ENCODE results near the gene IKZF4. TPM values are rescaled to one million over a fixed set of nuclear protein-coding genes. Genes with fewer than 3 reads are reported as not detected.
"Not testable (repeated sequence)": the region's sequence is repeated elsewhere in the genome, so short reads cannot be mapped to it uniquely, and the experiment has no call there.

Gene IKZF4
- total RNA-seq, 1 donor: 1.3 TPM

DNA sequence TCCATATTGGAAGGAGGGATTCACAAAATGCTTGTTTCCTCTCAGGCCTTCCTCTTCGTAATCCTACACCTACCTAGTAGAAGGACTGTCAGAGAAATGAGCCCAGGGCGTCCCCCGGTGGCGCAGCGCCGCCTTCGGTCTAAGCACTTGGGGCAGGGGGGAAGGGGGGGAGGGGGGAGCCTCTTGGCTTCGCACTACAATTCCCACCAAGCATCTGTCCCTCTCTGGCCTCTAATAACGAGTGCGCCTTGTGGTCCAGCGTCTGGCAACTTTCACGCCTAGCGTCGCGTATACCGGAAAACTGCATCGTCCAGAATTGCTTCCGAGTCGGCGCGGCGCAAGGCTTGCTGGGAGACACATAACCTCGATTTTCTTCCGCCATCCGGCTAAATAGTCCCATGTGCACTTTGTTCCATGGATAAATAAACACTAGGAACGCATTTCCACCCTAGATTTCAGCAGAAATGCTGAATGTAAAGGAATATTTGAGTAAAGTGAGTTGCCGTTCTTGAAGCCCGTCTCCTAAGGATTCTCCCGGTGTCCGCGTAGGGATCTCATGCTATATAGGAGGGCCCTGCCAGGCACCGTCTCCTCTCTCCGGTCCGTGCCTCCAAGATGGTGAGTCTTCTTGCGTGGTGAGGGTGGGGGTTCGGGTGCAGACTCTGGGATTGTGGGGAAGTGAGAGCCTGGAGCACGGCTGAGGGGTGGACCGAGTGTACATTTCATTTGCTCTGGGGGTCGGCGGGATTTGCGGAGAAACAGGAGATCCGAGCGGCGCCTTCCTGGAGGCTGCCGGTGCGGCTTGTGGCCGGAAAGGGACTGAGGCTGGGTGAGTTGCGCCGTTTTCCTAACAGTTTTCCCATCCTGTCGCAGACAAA is 20.9 kb downstream of the IKZF4 start, which contains the start of gene RPS26:
RPS26 (plus strand) TSS at position 367 of the 878 bp plus-strand sequence; CDS start at position 616, 249 bp downstream.
- H3K4me3 ChIP-seq (ENCODE audit: low read length): peak within 1 kb of the TSS; percentile 66
- H3K9me3 ChIP-seq (ENCODE audit: low read depth, low read length): no peaks in the 10 kb centered on the region
- H3K4me1 ChIP-seq (ENCODE audit: insufficient read depth, low read length): peaks cover 21% of the 10 kb centered on the region
- no peaks in the 10 kb centered on the region for H3K27me3 ChIP-seq (ENCODE audit: insufficient read depth, low read length)

DNA sequence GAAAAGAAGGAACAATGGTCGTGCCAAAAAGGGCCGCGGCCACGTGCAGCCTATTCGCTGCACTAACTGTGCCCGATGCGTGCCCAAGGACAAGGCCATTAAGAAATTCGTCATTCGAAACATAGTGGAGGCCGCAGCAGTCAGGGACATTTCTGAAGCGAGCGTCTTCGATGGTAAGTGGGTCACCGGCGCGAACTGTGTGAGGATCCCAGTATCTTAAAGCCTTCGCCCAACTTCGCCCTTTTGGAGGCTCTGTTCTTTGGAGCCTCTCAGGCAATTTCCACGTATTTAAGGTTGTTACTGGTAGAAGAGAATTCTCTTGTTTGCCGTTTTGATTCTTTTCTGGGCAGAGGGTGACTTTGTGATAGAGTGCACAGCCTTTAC is 21.6 kb downstream of the IKZF4 start:
- H3K27me3 ChIP-seq (ENCODE audit: insufficient read depth, low read length); H3K9me3 ChIP-seq (ENCODE audit: low read depth, low read length): not testable (repeated sequence)
- Histone ChIP-seq H3K4me1 (ENCODE audit: insufficient read depth, low read length) (peaks cover 21% of the 10 kb centered on the region), H3K4me3 (ENCODE audit: low read length) (peak overlapping the region; percentile 66)

DNA sequence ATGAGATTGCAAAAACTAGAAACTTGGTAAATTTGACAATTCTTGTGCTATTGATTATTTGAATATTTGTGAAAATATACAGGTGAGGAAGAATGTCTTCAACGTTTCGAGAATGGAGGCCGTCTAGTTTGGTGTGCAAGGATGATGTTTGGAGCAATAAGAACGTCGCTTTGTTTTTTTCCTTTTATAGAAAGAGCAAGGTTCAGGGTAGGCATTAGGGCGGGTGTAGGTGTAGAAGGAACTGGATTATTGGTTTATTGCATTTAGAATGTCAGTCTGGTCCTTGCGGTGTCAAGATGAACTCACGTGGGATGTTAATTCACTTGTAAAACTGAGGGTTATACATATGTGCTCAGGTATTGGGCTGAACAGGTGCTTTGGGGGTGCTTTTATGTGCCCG is 22.0 kb downstream of the IKZF4 start:
- peak overlapping the region; percentile 66 for H3K4me3 ChIP-seq (ENCODE audit: low read length)
- no peaks in the 10 kb centered on the region for H3K9me3 ChIP-seq (ENCODE audit: low read depth, low read length)
- peaks cover 21% of the 10 kb centered on the region for H3K4me1 ChIP-seq (ENCODE audit: insufficient read depth, low read length)
- no peaks in the 10 kb centered on the region for H3K27me3 ChIP-seq (ENCODE audit: insufficient read depth, low read length)

DNA sequence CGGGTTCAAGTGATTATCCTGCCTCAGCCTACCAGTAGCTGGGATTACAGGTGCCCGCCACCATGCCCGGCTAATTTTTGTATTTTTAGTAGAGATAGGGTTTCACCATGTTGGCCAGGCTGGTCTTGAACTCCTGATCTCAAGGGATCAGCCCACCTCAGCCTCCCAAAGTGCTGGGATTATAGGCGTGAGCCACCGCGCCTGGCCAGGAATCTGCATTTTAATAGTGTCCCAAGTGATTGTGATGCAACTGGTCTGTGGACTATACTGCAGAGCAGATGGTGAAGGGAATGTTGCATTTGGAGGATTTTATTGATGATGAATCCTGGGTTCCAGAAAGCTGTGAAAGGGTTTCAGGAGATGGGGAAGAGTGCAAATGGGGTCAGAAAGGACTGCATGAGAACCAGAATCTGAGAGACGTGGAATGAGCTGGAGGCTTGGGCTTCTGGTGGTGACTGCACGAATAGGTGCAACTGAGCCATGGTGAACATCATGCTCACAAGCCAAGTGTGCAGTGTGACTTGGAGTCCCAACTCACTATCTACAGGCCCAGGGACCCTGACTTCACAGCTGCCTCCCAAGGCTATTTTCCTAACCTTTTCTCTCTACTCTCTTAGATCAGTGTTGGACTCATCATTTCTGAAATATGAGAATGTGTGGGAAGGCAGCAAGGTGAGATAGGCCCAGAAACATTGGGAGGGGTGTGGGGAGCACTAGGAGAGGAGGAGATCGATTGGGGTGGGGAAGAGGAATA is 25.4 kb downstream of the IKZF4 start:
- Histone ChIP-seq H3K4me1 (ENCODE audit: insufficient read depth, low read length) (peaks cover 17% of the 10 kb centered on the region), H3K27me3 (ENCODE audit: insufficient read depth, low read length) (no peaks in the 10 kb centered on the region), H3K4me3 (ENCODE audit: low read length) (no peak overlapping the region), H3K9me3 (ENCODE audit: low read depth, low read length) (no peaks in the 10 kb centered on the region)

DNA sequence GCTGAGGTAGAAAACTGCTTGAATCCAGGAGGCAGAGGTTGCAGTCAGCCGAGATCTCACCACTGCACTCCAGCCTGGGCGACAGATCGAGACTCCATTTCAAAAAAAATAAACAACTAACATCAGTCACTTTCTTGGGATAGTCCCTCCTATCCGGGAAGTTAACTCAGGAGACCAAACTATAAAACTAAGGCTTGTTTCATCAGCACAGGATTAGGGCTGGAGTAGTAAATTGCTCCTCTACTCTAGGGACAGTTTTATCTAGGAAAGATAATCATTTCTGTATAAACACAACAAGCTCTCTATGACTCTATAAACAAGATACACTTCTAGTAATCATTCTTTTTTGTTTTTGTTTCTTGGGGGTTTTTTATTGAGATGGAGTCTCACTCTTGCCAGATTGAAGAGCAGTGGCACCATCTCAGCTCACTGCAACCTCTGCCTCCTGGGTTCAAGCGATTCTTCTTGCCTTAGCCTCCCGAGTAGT is 32.6 kb downstream of the IKZF4 start:
- no peaks in the 10 kb centered on the region for H3K9me3 ChIP-seq (ENCODE audit: low read depth, low read length)
- no peaks in the 10 kb centered on the region for H3K27me3 ChIP-seq (ENCODE audit: insufficient read depth, low read length)
- no peak overlapping the region for H3K4me3 ChIP-seq (ENCODE audit: low read length)
- H3K4me1 ChIP-seq (ENCODE audit: insufficient read depth, low read length): no peaks in the 10 kb centered on the region

DNA sequence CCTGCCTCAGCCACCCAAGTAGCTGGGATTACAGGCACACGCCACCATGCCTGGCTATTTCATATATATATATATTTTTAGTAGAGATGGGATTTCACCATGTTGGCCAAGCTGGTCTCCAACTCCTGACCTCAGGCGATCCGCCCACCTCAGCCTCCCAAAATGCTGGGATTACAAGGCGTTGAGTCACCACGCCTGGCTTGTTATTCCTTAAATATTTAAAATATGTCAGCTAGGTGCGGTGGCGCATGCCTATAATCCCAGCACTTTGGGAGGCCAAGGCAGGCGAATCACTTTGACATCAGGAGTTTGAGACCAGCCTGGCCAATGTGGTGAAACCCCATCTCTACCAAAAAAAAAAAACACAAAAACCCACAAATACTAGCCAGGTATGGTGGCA is 39.1 kb downstream of the IKZF4 start:
- not testable (repeated sequence) for H3K27me3 ChIP-seq (ENCODE audit: insufficient read depth, low read length)

DNA sequence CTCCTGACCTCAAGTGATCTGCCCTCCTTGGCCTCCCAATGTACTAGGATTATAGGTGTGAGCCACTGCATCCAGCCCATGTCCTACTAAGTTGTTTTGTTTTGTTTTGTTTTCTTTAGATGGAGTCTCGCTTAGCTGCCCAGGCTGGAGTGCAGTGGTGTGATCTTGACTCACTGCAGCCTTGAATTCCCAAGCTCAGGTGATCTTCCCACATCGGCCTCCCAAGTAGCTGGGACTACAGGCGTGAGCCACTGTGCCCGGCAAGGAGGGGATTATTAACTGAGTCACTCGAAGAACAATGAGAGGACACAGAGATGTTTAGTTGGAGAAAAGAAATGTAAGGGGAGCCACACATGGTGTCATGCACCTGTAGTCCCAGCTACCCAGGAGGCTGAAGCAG is 41.1 kb downstream of the IKZF4 start:
- H3K27me3 ChIP-seq (ENCODE audit: insufficient read depth, low read length): no peaks in the 10 kb centered on the region
- no peaks in the 10 kb centered on the region for H3K4me1 ChIP-seq (ENCODE audit: insufficient read depth, low read length)
- H3K9me3 ChIP-seq (ENCODE audit: low read depth, low read length): no peaks in the 10 kb centered on the region
- no peak overlapping the region for H3K4me3 ChIP-seq (ENCODE audit: low read length)

More for the DNA sequence above, 39.1 kb downstream of the IKZF4 start:
- H3K9me3 ChIP-seq (ENCODE audit: low read depth, low read length); H3K4me1 ChIP-seq (ENCODE audit: insufficient read depth, low read length); H3K4me3 ChIP-seq (ENCODE audit: low read length): not testable (repeated sequence)

DNA sequence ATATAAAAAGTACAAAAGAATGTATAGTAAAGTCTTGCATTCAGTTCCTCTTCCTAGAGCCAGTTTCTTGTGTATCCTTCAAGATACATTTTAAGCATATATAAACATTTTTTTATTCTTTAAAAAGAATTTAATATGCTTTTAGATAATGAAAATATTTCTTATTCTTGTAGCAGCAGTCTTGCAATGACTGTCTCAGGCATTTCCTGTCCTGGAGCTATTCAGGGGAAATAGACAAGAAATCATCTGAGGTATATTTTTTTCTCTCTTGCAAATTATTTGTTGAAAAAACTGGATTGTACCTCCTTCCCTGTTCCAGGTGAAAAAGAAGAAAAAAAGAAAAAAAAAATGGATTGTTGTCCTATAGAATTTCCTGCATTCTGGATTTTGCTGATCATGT is 42.2 kb downstream of the IKZF4 start:
- no peak overlapping the region for H3K4me3 ChIP-seq (ENCODE audit: low read length)
- H3K27me3 ChIP-seq (ENCODE audit: insufficient read depth, low read length): no peaks in the 10 kb centered on the region
- no peaks in the 10 kb centered on the region for H3K9me3 ChIP-seq (ENCODE audit: low read depth, low read length)
- no peaks in the 10 kb centered on the region for H3K4me1 ChIP-seq (ENCODE audit: insufficient read depth, low read length)

DNA sequence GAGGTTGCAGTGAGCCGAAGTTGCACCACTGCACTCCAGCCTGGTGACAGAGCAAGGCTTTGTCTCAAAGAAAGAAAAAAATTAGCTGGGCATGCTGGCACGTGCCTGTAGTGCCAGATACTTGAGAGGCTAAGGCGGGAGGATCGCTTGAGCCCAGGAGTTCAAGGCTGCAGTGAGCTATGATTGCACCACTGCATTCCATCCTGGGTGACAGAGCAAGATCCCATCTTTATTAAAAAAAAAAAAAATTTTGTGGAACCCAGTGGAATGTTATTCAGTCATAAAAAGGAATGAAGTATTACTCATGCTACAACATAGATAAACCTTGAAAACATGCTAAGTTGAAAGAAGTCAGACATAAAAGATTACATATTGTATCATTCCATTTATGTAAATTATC is 50.8 kb downstream of the IKZF4 start:
- Histone ChIP-seq H3K4me1 (ENCODE audit: insufficient read depth, low read length) (no peaks in the 10 kb centered on the region), H3K27me3 (ENCODE audit: insufficient read depth, low read length) (no peaks in the 10 kb centered on the region), H3K9me3 (ENCODE audit: low read depth, low read length) (no peaks in the 10 kb centered on the region), H3K4me3 (ENCODE audit: low read length) (no peak overlapping the region)

DNA sequence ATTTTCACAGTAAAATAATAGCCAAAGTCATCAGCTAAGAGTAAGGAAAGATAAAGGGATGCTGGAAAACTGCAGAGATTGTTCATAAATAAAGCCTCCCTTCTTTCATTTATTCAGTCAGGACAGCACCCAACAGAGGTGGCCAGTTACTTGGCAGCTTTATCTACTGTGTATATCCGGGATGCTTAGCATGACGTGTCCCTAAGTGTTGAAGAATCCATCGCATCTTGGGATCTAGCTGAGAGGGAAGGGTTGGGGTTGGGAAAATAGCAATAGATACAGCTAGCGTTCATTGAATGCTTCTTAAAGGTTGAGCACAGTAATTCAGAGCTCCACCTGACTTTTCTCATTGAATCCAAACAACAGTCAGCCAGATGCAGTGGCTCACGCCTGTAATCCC is 53.6 kb downstream of the IKZF4 start:
- peaks cover 8% of the 10 kb centered on the region for H3K4me1 ChIP-seq (ENCODE audit: insufficient read depth, low read length)
- no peak overlapping the region for H3K4me3 ChIP-seq (ENCODE audit: low read length)
- H3K27me3 ChIP-seq (ENCODE audit: insufficient read depth, low read length): no peaks in the 10 kb centered on the region
- no peaks in the 10 kb centered on the region for H3K9me3 ChIP-seq (ENCODE audit: low read depth, low read length)

DNA sequence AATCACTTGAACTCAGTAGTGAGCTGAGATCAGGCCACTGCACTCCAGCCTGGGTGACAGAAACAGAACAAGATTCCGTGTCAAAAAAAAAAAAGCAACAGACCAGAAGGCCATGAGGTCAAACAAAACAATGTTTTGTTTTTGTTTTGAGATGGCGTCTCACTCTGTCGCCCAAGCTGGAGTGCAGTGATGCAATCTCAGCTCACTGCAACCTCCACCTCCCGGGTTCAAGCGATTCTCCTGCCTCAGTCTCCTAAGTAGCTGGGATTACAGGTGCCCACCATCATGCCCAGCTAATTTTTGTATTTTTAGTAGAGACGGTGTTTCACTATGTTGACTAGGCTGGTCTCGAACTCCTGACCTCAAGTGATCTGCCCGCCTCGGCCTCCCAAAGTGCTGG is 57.1 kb downstream of the IKZF4 start:
- not testable (repeated sequence) for H3K4me3 ChIP-seq (ENCODE audit: low read length); H3K9me3 ChIP-seq (ENCODE audit: low read depth, low read length)
- H3K4me1 ChIP-seq (ENCODE audit: insufficient read depth, low read length): peaks cover 21% of the 10 kb centered on the region
- peaks cover 17% of the 10 kb centered on the region for H3K27me3 ChIP-seq (ENCODE audit: insufficient read depth, low read length)

DNA sequence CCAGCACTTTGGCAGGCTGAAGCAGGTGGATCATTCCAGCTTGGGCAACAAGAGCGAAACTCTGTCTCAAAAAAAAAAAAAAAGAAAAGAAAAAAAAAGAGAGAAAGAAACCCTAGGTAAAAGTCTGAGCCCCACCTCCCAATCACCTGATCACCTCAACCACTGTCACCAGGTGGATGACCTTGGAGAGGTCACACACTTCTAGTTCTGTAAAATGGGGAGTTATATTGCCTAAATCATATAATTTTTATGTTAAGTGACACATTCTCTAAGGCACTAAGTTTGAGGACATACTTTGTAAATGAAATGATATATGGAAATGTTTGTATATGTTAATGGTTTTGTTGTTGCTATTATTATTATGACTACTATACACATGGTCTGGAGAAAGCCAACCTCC is 57.6 kb downstream of the IKZF4 start:
- no peaks in the 10 kb centered on the region for H3K9me3 ChIP-seq (ENCODE audit: low read depth, low read length)
- H3K27me3 ChIP-seq (ENCODE audit: insufficient read depth, low read length): peaks cover 17% of the 10 kb centered on the region
- no peak overlapping the region for H3K4me3 ChIP-seq (ENCODE audit: low read length)
- H3K4me1 ChIP-seq (ENCODE audit: insufficient read depth, low read length): peaks cover 21% of the 10 kb centered on the region

DNA sequence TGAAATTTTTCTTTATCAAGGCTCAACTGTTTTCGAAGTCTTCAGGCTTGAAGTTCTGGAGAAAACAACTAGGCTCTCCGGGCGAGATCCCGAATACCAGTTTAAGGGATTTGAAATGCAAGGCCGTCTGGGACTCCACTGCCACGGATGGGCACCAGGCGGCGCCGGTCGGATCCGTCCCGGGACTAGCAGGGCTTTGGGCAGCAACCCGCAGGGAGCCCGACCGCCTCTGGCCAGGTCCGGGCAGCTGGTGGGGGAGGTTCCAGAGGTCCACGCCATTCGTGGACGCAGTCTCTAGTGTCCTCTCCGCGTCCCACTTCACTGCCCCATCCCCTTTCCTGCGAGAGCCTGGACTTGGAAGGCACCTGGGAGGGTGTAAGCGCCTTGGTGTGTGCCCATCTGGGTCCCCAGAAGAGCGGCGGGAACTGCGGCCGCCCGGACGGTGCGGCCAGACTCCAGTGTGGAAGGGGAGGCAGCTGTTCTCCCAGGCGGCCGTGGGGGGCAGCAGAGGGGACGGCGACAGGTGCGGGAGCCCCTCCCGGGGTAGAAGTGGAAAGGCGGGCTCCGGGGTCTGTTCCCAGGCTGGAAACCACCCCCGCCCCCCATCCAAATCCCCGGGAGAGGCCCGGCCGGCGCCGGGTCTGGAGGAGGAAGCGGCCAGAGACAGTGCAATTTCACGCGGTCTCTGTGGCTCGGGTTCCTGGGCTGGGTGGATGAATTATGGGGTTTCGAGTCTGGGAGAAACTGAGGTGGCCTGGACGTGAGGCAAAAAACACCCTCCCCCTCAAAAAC is 58.3 kb downstream of the IKZF4 start:
- Histone ChIP-seq H3K4me1 (ENCODE audit: insufficient read depth, low read length) (peaks cover 21% of the 10 kb centered on the region), H3K9me3 (ENCODE audit: low read depth, low read length) (no peaks in the 10 kb centered on the region), H3K27me3 (ENCODE audit: insufficient read depth, low read length) (peaks cover 21% of the 10 kb centered on the region), H3K4me3 (ENCODE audit: low read length) (peak overlapping the region; percentile 45)

DNA sequence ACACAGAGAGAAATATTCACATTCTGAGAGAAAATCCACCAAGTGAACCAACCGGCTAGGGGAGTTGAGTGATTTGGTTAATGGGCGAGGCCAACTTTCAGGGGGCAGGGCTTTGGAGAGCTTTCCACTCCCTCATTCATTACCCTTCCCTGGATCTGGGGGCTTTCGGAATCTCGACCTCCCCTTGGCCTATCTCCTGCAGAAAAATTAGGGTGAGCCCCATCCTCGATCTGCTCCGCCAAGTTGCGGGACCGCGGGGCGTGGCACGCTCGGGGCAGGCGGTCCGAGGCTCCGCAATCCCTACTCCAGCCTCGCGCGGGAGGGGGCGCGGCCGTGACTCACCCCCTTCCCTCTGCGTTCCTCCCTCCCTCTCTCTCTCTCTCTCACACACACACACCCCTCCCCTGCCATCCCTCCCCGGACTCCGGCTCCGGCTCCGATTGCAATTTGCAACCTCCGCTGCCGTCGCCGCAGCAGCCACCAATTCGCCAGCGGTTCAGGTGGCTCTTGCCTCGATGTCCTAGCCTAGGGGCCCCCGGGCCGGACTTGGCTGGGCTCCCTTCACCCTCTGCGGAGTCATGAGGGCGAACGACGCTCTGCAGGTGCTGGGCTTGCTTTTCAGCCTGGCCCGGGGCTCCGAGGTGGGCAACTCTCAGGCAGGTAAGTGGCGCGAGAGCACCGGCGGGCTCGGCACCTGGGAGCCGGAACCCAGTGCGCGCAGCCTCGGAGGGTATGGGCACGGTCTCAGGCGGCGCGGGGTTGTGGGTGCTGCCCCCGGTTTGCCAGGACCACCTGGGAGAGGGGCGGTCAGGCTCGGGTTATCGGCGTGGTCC is 59.1 kb downstream of the IKZF4 start, which contains the start of gene ERBB3:
ERBB3 (plus strand) TSS at position 443 of the 833 bp plus-strand sequence; CDS start at position 579, 136 bp downstream.
- Histone ChIP-seq H3K4me1 (ENCODE audit: insufficient read depth, low read length) (peaks cover 21% of the 10 kb centered on the region), H3K4me3 (ENCODE audit: low read length) (peak within 1 kb of the TSS; percentile 45), H3K27me3 (ENCODE audit: insufficient read depth, low read length) (peaks cover 21% of the 10 kb centered on the region), H3K9me3 (ENCODE audit: low read depth, low read length) (no peaks in the 10 kb centered on the region)

Data from mononuclear cell (primary cell).